Measurements from ENCODE around the gene NRP2.

The NRP2 gene

DNA sequence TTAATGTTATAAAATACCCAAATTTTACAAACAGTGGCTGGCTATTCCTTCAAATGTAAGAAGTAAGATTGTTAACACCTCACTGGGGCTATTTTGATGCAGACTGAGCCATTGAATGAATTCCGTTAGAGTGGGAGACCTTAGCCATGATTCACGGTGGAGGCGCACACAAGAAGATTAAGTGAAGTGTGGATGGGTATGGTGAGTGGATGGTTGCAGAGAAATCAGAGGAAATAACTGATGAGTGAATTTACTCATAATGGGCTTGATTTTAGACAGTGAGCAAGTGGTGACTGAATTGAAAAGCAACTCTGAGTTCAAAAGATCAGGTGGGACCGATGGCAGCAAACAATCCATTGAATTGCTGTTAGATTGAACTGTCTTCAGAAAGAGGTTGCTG is 75.0 kb downstream of the NRP2 start:
- no peak for DNase-seq (ENCODE audit: low read depth in 2 of 2)

DNA sequence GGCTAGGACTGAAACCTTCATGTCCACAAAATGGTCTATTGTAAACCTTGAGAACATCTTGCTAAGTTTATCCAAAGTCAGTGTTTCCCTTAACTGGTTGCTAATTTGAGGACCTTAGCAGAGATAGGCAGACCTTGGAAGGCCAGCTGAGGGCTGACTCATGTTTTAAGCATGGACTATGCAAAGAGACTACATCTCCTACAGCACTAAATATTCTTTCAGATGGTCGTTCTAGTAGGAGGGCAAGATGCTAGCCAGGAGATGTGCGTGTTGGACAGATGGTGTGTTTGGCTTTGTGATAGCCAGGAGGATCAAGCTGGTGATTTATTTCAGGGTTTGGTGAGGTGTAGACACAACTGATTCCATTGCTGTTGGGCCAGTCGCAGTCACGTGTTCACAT is 75.8 kb downstream of the NRP2 start:
- DNase-seq (ENCODE audit: low read depth in 2 of 2), result no peak

- no peak for DNase-seq (ENCODE audit: low read depth in 2 of 2)
Measured at GRCh38 chr2:205758500-205758899, 76.2 kb downstream of the NRP2 start.

GRCh38 chr2:205759257-205759656 is 77.0 kb downstream of the NRP2 start:
- DNase-seq (ENCODE audit: low read depth in 2 of 2), result no peak

- no peak for DNase-seq (ENCODE audit: low read depth in 2 of 2)
Measured at GRCh38 chr2:205759732-205760131, 77.4 kb downstream of the NRP2 start.

- DNase-seq (ENCODE audit: low read depth in 2 of 2), result no peak
Measured at GRCh38 chr2:205760157-205760556, 77.9 kb downstream of the NRP2 start.

DNA sequence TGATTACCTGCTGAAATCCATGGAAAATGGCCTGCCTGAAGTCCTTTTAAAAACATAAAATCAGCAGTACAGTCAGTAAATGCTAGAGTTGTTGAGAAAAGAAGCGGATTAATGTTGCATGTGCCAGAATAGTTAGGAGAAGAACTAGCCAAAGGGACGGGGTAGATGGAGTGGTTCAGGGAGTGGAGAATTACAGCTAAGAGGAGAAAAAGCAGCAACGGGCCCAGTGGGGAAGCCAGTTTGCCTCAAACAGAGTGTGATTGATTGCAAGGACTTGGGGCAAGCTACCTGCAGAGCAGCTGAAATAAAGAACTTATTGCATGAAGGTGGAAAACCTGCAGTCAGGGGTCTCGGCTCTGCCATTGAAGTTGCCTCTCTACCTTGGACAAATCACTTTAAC is 79.1 kb downstream of the NRP2 start:
- no peak for DNase-seq (ENCODE audit: low read depth in 2 of 2)

- no peak for DNase-seq (ENCODE audit: low read depth in 2 of 2)
Measured at GRCh38 chr2:205762881-205763280, 80.6 kb downstream of the NRP2 start.

- peak in 1 of 2 donors; percentile 21 for DNase-seq (ENCODE audit: low read depth in 2 of 2)
Measured at GRCh38 chr2:205763708-205764211, 81.5 kb downstream of the NRP2 start.

DNA sequence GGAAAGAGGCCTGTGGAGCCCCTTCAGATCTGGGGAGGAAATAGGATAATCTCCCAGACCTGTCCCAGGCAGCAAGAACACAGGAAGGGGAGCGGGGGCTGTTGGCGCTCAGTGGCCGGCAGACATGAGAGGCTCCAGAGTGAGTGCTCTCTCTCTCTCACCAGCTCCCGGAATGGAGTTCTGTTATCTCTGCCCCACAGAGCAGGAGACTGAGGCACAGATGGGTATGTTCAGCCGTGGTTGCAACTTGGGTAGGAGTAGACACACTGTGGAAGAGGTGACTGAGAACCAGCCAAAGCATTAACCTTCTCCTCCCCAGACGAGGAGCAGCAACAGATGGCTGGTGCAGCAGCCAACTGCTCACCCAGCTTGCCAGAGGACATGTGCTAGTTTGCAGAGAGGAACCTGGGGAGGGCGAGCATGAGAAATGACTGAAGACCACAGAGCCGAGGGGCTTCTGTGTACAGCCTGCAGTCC is 82.0 kb downstream of the NRP2 start:
- no peak for DNase-seq (ENCODE audit: low read depth in 2 of 2)

GRCh38 chr2:205765151-205765550 is 82.8 kb downstream of the NRP2 start:
- no peak for DNase-seq (ENCODE audit: low read depth in 2 of 2)

GRCh38 chr2:205766779-205767359 is 84.6 kb downstream of the NRP2 start:
- peak; percentile 29 to 47 for DNase-seq (ENCODE audit: low read depth in 2 of 2)

- DNase-seq (ENCODE audit: low read depth in 2 of 2), result no peak
Measured at GRCh38 chr2:205767617-205768016, 85.3 kb downstream of the NRP2 start.

DNA sequence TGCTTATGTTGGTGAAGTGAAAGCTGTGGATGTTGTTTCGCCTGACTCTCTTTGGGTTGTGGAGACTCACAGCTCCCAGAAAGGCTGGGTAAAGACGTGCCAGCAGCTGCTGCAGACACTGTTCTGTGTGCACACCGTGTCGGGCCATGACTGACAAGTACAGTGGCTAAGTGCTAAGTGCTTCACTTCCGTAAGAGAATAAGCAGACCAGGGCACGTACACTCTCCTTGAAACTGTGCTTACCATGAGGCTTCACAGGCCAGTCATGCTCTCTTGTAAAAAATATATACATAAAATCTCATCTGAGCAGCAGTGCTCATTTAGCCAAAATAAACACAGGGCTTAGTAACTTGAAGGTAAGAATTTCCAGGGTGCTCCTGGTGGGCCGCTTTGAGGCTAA is 86.0 kb downstream of the NRP2 start:
- no peak for DNase-seq (ENCODE audit: low read depth in 2 of 2)

- no peak for DNase-seq (ENCODE audit: low read depth in 2 of 2)
Measured at GRCh38 chr2:205768815-205769494, 86.7 kb downstream of the NRP2 start.

GRCh38 chr2:205769495-205769850 is 87.2 kb downstream of the NRP2 start:
- no peak for DNase-seq (ENCODE audit: low read depth in 2 of 2)

DNA sequence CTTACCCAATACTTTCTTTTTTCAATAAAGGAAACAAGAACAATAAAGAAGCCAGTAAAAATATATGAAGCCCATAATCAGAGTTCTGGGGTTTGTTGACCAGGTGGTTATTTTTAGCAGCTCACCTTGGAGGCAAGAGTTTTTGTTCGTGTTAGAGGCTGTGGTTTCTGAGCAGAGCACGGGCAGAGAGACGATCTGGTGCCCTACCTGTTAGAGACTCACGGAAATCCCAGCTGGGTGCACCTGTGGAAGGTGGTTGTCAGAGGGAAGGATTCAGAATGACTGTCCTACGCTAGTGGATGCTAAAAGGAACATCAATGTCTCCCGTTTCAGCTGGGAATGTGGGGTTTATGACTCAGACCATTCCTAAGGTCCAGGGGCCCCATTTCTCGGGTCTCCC is 87.6 kb downstream of the NRP2 start:
- DNase-seq (ENCODE audit: low read depth in 2 of 2), result no peak

- DNase-seq (ENCODE audit: low read depth in 2 of 2), result no peak
Measured at GRCh38 chr2:205770577-205770976, 88.3 kb downstream of the NRP2 start.

DNA sequence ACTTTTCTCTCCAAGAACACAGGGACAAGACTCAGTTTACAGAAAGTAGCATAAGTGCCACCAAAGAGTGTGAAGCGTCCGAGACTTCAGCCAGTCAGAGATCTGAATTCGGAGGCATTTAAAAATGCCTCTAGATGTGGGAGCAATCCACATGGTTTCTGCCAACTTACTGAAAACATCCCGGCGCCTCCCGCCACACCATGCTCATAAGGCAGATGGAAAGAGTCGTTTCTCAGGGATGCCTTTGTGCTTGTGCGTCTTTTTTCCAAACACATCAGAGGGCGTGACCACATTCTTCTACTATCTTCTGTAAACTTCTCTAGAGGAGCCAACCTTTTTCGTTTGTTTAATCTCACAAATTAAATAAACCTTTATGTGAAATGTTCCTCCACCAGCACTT is 88.7 kb downstream of the NRP2 start:
- no peak for DNase-seq (ENCODE audit: low read depth in 2 of 2)

- DNase-seq (ENCODE audit: low read depth in 2 of 2), result no peak
Measured at GRCh38 chr2:205771666-205772065, 89.4 kb downstream of the NRP2 start.

GRCh38 chr2:205772983-205773382 is 90.7 kb downstream of the NRP2 start:
- no peak for DNase-seq (ENCODE audit: low read depth in 2 of 2)

DNA sequence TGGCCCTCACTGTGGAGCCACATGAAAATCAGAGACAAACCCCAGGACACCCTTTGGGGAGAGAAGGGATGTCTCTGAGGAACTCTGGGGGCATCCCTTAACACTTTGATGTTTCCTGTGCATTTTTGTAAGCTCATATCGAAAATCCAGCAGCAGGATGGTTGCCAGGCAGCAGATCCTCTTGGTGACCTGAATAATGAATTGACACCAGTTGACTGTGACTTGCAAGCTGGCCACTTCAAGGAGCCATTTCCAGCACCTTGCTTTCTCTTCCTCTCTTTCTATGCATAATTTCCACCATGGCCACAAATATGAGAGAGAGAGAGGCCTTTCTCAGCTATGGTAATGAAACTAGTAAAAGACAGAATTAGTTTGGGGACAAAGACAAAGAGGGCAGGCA is 91.7 kb downstream of the NRP2 start:
- DNase-seq (ENCODE audit: low read depth in 2 of 2), result no peak

- no peak for DNase-seq (ENCODE audit: low read depth in 2 of 2)
Measured at GRCh38 chr2:205775097-205775877, 93.0 kb downstream of the NRP2 start.

Data from stimulated activated CD4-positive, alpha-beta T cell treated with anti-CD3 and anti-CD28 coated beads, Interleukin-15, amount 100 ng/mL, for 48 hours (primary cell).